AG04449 (cell line): Measurements from ENCODE around the gene SGIP1.

ENCODE experiments used
- CTCF ChIA-PET: fragments of 350-600 bp; formaldehyde crosslinking; extraction: SDS; loops from one replicate; lab custom pipeline; 2021; ENCODE audit warnings: antibody characterized with exemption; lab: Yijun Ruan, JAX
- POLR2A ChIA-PET: fragments of 400-600, 350-600 bp; formaldehyde crosslinking; extraction: SDS; loops from one replicate; lab custom pipeline; 2020; ENCODE audit warnings: antibody characterized with exemption, inconsistent platforms; lab: Yijun Ruan, JAX
- DNase-seq: peaks from one replicate; pipeline ENCODE4 v3.0.0-alpha.2; 2010; ENCODE audit warnings: low read depth, low spot score
- H3K4me3 ChIP-seq: 2 replicates; pipeline ENCODE4 v1.5.1; 2011; ENCODE audit warnings: low read depth, mild to moderate bottlenecking, control low read depth, low read length
- TF ChIP-seq, protein P1 (sequence below): IDR thresholded peaks from one replicate; pipeline ENCODE4 v1.5.1; 2011; ENCODE audit warnings: mild to moderate bottlenecking, moderate library complexity, low read length, control low read depth, inconsistent platforms; ENCODE audit not compliant: insufficient read depth; ENCODE audit errors: missing control alignments

SGIP1 gene

DNA sequence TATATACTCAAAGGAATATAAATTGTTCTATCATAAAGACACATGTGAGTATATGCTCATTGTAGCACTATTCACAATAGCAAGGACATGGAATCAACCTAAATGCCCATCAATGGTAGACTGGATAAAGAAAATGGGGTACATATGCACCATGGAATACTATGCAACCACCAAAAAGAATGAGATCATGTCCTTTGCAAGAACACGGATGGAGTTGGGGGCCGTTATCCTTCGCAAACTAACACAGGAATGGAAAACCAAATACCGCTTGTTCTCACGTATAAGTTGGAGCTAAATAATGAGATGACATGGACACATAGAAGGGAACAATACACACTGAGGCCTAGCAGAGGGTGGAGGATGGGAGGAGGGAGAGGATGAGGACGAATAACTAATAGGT is 16.0 kb upstream of the SGIP1 start:
- POLR2A ChIA-PET = no interaction called here
- TF ChIP-seq, protein P1, sequence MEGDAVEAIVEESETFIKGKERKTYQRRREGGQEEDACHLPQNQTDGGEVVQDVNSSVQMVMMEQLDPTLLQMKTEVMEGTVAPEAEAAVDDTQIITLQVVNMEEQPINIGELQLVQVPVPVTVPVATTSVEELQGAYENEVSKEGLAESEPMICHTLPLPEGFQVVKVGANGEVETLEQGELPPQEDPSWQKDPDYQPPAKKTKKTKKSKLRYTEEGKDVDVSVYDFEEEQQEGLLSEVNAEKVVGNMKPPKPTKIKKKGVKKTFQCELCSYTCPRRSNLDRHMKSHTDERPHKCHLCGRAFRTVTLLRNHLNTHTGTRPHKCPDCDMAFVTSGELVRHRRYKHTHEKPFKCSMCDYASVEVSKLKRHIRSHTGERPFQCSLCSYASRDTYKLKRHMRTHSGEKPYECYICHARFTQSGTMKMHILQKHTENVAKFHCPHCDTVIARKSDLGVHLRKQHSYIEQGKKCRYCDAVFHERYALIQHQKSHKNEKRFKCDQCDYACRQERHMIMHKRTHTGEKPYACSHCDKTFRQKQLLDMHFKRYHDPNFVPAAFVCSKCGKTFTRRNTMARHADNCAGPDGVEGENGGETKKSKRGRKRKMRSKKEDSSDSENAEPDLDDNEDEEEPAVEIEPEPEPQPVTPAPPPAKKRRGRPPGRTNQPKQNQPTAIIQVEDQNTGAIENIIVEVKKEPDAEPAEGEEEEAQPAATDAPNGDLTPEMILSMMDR = no peak
- DNase-seq = no peak
- CTCF ChIA-PET = interaction anchor here (5.2 kb wide), 1 partner anchor 13 kb away, joined by 45 read pairs; no protein-coding TSS in a partner anchor
- no peak overlapping the region for H3K4me3 ChIP-seq

DNA sequence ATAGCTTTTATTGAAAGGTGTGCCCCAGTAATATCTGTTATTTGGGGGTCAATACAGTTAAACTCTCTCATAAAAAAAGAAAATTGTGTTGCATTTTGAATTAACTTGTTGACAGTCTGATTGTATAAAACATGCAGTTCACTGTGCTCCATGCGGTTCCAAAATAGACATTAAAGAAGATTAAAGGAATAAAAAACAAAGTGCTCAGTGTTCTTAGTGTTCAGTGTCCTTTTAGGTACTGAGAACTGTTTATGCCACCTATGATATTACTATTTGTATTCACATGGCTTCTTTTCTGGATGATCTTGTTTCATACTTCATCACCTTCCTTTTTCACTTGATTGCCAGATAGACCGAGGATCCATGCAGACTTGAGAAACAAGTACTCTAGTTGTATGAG is 15.3 kb upstream of the SGIP1 start:
- H3K4me3 ChIP-seq = no peak overlapping the region
- CTCF ChIA-PET = interaction anchor here (5.2 kb wide), 1 partner anchor 14 kb away, joined by 45 read pairs; no protein-coding TSS in a partner anchor
- no peak for DNase-seq
- TF ChIP-seq, protein P1 = no peak
- POLR2A ChIA-PET = no interaction called here

DNA sequence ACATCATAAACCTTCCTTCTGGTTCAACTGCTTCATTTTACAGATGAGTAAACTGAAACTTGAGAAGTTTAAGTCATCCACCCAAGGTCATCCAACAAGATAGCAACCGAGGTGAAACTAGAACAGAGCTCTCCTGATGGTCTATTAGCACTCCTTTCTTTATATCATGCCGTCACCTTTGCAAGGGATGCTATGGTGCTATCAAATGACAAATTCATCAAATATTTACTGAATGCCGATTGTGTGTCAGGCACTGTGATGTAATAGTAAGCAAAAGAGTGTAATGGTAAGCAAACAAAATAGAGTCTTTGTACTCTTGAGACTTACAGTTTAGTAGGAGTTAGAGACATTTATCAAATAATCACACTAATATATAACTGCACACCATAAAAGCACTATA is 14.0 kb upstream of the SGIP1 start:
- TF ChIP-seq, protein P1 = no peak
- CTCF ChIA-PET = interaction anchor here (2.8 to 3.4 kb wide), 2 partner anchors 16 to 206 kb away, joined by 14 to 22 read pairs; no protein-coding TSS in a partner anchor
- DNase-seq = no peak
- no peak overlapping the region for H3K4me3 ChIP-seq
- POLR2A ChIA-PET = no interaction called here

DNA sequence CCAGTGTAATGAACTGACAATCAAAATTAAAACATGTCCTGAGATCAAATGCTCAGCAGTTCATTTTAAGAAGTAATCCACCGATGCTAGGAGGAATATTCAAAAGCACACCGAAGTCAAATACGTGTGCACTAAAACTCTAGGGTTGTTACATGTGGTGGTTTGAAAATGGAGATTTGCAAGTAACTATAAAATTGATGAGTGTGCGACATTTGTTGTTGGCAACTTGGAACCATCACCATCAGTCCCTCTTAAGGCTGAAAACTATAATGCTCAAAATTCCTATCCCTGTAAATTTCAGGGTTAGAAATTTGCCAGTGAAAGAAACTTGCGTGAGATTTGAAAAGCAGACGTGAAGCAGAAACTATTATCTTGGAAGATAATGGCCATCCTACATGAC is 13.3 kb upstream of the SGIP1 start:
- CTCF ChIA-PET = interaction anchor here (2.8 to 3.4 kb wide), 2 partner anchors 17 to 205 kb away, joined by 14 to 22 read pairs; no protein-coding TSS in a partner anchor

DNA sequence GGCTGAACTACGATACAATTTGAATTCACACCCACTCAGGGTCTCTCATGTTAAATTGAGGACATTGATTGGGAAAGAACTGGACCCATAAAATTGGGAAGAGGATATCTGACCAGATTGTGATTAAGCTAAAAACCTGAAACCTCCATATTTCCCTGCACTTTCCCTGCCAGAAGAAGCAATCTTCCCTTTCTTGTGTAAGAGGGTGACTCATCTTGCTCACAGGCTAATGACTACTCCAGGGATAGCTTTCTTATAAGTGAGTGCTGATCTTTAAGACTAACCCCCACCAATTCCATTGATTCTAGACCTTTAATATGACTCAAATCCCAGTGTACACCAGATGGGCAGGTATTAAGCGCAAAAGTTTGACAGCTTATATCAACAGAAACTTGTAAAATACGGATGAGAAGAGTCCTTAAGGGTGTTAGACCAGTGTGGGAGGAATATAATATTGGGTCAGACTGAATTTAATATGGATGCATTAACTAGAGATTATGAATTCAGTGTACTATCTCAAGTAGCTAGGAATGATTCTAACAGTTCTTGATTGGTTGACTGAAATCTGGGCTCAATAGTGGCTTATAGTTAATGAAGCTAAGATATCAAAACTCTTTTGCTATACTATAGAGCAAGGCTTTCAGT is 12.1 kb upstream of the SGIP1 start:
- ChIA-PET POLR2A (interaction anchor here (0.7 to 1.5 kb wide), 2 partner anchors 16 to 32 kb away, joined by 3 read pairs; no protein-coding TSS in a partner anchor), CTCF (interaction anchor here (1.4 to 3.4 kb wide), 4 partner anchors 10 to 204 kb away, joined by 3 to 22 read pairs (median 10); no protein-coding TSS in a partner anchor)
- H3K4me3 ChIP-seq = no peak overlapping the region
- peak; percentile 73 for DNase-seq
- TF ChIP-seq, protein P1 = no peak

More for the DNA sequence above, 13.3 kb upstream of the SGIP1 start:
- TF ChIP-seq, protein P1 = no peak
- POLR2A ChIA-PET = interaction anchor here (0.7 kb wide), 1 partner anchor 189 kb away, joined by 3 read pairs; no protein-coding TSS in a partner anchor
- H3K4me3 ChIP-seq = no peak overlapping the region
- no peak for DNase-seq

DNA sequence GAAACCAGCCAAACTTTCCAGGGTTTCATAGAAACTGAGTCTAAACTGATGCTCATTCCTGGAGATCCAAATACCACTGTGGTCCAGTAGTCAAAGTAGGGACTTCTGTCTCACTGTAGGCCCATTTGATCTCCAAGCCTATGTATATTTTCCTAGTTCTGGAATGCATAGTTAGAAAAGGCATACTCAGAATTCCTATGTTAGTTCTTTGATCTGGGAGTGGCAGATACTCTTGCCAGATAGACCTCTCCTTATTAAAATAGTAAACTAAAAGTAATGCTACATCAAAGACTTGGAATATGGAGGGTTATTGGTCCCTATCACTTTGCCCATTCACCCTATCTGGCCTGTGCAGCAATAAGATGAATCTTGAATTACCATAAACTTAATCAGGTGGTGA is 10.4 kb upstream of the SGIP1 start:
- DNase-seq = no peak
- ChIA-PET POLR2A (no interaction called here), CTCF (no interaction called here)
- no peak overlapping the region for H3K4me3 ChIP-seq
- TF ChIP-seq, protein P1 = no peak
